ENCODE measurements around the gene TSPAN9.

The TSPAN9 gene

GRCh38 chr12:3033539-3033867 is 43.7 kb upstream of the TSPAN9 start:
- no peak overlapping the region for H3K27ac ChIP-seq (ENCODE audit: low read depth, low read length)
- no peak overlapping the region for H2BK120ac ChIP-seq (ENCODE audit: low read depth, low read length)
- no peak overlapping the region for H2BK15ac ChIP-seq (replicated peaks; ENCODE audit: low read depth)
- no peak overlapping the region for H2BK5ac ChIP-seq (ENCODE audit: low read length)
- H3K56ac ChIP-seq (ENCODE audit: low read length) = no peak overlapping the region
- H4K8ac ChIP-seq (ENCODE audit: low read depth, low read length) = no peak overlapping the region
- no peak overlapping the region for H3K4me2 ChIP-seq (ENCODE audit: low read length)
- no peak overlapping the region for H3K9ac ChIP-seq (ENCODE audit: low read length)
- H3K79me2 ChIP-seq (ENCODE audit: control insufficient read depth, insufficient read depth, low read length) = no peaks in the 10 kb centered on the region
- DNase-seq = no peak
- H3K79me1 ChIP-seq (ENCODE audit: low read length) = peaks cover 3% of the 10 kb centered on the region
- H3K4me1 ChIP-seq (ENCODE audit: control insufficient read depth, low read depth, low read length) = no peaks in the 10 kb centered on the region
- H3K23ac ChIP-seq (ENCODE audit: low read length) = no peak overlapping the region
- no peak overlapping the region for H2AK5ac ChIP-seq (ENCODE audit: low read length)
- H3K4ac ChIP-seq (ENCODE audit: low read depth, low read length) = no peak overlapping the region
- no peak overlapping the region for H3K18ac ChIP-seq (ENCODE audit: low read length)
- no peaks in the 10 kb centered on the region for H3K27me3 ChIP-seq (ENCODE audit: insufficient read depth, low read length, poor library complexity)
- H4K5ac ChIP-seq (ENCODE audit: low read length) = no peak overlapping the region
- H3K4me3 ChIP-seq (ENCODE audit: low read length) = no peak overlapping the region
- peaks cover 12% of the 10 kb centered on the region for H3K36me3 ChIP-seq (ENCODE audit: control insufficient read depth, insufficient read depth, low read length)
- WGBS (ENCODE audit: extremely low coverage, insufficient coverage, low lambda C conversion rate) = no CpG with 5 or more reads among the region's 8 CpGs

GRCh38 chr12:3034067-3034750 is 43.0 kb upstream of the TSPAN9 start:
- Histone ChIP-seq H2BK5ac (ENCODE audit: low read length) (no peak overlapping the region), H3K27me3 (ENCODE audit: insufficient read depth, low read length, poor library complexity) (no peaks in the 10 kb centered on the region), H4K8ac (ENCODE audit: low read depth, low read length) (no peak overlapping the region), H3K36me3 (ENCODE audit: control insufficient read depth, insufficient read depth, low read length) (peaks cover 12% of the 10 kb centered on the region), H2BK120ac (ENCODE audit: low read depth, low read length) (no peak overlapping the region), H3K4me3 (ENCODE audit: low read length) (no peak overlapping the region), H3K27ac (ENCODE audit: low read depth, low read length) (no peak overlapping the region), H3K56ac (ENCODE audit: low read length) (no peak overlapping the region), H3K79me2 (ENCODE audit: control insufficient read depth, insufficient read depth, low read length) (no peaks in the 10 kb centered on the region), H3K9ac (ENCODE audit: low read length) (no peak overlapping the region), H2AK5ac (ENCODE audit: low read length) (no peak overlapping the region), H3K4me2 (ENCODE audit: low read length) (no peak overlapping the region), H3K79me1 (ENCODE audit: low read length) (peaks cover 3% of the 10 kb centered on the region), H2BK15ac (replicated peaks; ENCODE audit: low read depth) (no peak overlapping the region), H4K5ac (ENCODE audit: low read length) (no peak overlapping the region), H3K18ac (ENCODE audit: low read length) (no peak overlapping the region), H3K4me1 (ENCODE audit: control insufficient read depth, low read depth, low read length) (no peaks in the 10 kb centered on the region), H3K4ac (ENCODE audit: low read depth, low read length) (no peak overlapping the region), H3K23ac (ENCODE audit: low read length) (no peak overlapping the region)
- peak; percentile 88 for DNase-seq
- WGBS (ENCODE audit: extremely low coverage, insufficient coverage, low lambda C conversion rate) = no CpG with 5 or more reads among the region's 10 CpGs

DNA sequence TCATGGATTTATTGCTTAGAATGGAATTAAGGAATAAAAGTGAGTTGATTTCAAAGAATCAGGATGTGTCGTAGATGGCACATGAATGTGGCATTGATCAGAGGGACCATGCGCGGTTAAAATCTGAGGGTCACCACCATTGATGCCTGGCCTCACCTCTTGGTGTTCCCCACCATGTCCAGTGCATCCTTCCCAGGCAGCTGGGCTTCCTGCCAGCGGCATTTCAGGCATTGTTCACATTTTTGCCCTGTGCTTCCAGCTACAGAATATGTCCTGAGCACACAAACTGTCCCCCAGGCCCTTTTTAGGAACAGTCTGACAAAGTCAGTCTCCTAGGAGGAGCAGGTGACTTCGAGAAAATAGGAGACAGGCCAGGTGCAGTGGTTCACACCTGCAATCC is 42.0 kb upstream of the TSPAN9 start:
- Histone ChIP-seq H3K4ac (ENCODE audit: low read depth, low read length) (no peak overlapping the region), H3K27me3 (ENCODE audit: insufficient read depth, low read length, poor library complexity) (no peaks in the 10 kb centered on the region), H2AK5ac (ENCODE audit: low read length) (no peak overlapping the region), H3K79me2 (ENCODE audit: control insufficient read depth, insufficient read depth, low read length) (no peaks in the 10 kb centered on the region), H3K9ac (ENCODE audit: low read length) (no peak overlapping the region), H2BK5ac (ENCODE audit: low read length) (no peak overlapping the region), H3K18ac (ENCODE audit: low read length) (no peak overlapping the region), H3K27ac (ENCODE audit: low read depth, low read length) (no peak overlapping the region), H3K56ac (ENCODE audit: low read length) (no peak overlapping the region), H3K79me1 (ENCODE audit: low read length) (peaks cover 2% of the 10 kb centered on the region), H4K8ac (ENCODE audit: low read depth, low read length) (no peak overlapping the region), H3K23ac (ENCODE audit: low read length) (no peak overlapping the region), H3K36me3 (ENCODE audit: control insufficient read depth, insufficient read depth, low read length) (peaks cover 12% of the 10 kb centered on the region), H4K5ac (ENCODE audit: low read length) (no peak overlapping the region), H3K4me2 (ENCODE audit: low read length) (no peak overlapping the region), H3K4me1 (ENCODE audit: control insufficient read depth, low read depth, low read length) (no peaks in the 10 kb centered on the region), H2BK15ac (replicated peaks; ENCODE audit: low read depth) (no peak overlapping the region), H3K4me3 (ENCODE audit: low read length) (no peak overlapping the region), H2BK120ac (ENCODE audit: low read depth, low read length) (no peak overlapping the region)
- 100% methylated on average over 1 of the region's 5 CpGs for WGBS (ENCODE audit: extremely low coverage, insufficient coverage, low lambda C conversion rate)
- DNase-seq = no peak

DNA sequence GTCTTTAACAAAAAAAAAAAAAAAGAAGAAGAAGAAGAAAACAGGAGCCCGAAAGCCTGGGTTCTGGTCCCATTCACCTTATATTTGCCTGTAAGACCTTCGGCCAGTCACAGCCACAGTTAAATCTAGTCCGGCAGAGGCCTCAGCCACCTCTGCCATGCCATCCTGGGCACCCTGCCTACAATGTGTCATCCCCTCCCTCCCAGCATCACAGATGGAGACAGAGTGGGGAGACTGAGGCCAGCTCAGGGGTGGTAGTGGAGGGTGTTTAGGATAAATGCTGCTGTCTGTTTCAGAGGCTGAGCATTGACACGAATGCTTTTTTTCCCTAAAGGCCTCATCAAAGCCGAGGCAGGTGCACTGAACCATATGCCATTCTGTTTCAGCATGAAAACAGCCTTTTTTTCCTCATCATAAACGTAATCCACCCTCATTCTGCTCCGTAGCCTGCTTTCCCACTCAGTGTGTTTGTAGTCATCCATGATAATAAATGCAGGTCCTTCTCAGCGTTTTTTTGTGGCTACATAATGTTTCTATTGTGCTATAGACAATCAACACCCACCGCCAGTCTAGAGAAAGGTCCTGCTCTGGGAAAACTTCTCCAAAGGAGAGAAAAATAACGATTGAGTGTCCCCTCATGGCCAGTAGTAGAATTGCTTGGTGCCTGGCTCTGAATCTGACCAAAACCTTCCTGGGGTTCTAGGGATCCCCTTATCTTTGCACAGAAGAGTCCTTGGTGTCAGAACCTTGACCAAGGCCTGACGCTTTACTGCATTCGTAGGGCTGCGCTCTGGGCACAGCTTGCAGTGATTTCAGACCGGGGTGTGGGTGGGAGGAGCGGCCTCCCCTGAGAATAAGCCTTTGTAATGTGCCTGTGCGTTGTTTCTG is 41.1 kb upstream of the TSPAN9 start:
- Histone ChIP-seq H3K27ac (ENCODE audit: low read depth, low read length) (no peak overlapping the region), H2BK15ac (replicated peaks; ENCODE audit: low read depth) (no peak overlapping the region)

GRCh38 chr12:3036901-3037600 is 40.1 kb upstream of the TSPAN9 start:
- no peak overlapping the region for H2BK5ac ChIP-seq (ENCODE audit: low read length)
- H2AK5ac ChIP-seq (ENCODE audit: low read length) = no peak overlapping the region
- no peak overlapping the region for H2BK15ac ChIP-seq (replicated peaks; ENCODE audit: low read depth)
- H3K79me1 ChIP-seq (ENCODE audit: low read length) = peaks cover 2% of the 10 kb centered on the region
- WGBS (ENCODE audit: extremely low coverage, insufficient coverage, low lambda C conversion rate) = no CpG with 5 or more reads among the region's 12 CpGs
- no peak overlapping the region for H3K18ac ChIP-seq (ENCODE audit: low read length)
- no peaks in the 10 kb centered on the region for H3K79me2 ChIP-seq (ENCODE audit: control insufficient read depth, insufficient read depth, low read length)
- no peaks in the 10 kb centered on the region for H3K27me3 ChIP-seq (ENCODE audit: insufficient read depth, low read length, poor library complexity)
- H3K56ac ChIP-seq (ENCODE audit: low read length) = no peak overlapping the region
- H3K4me1 ChIP-seq (ENCODE audit: control insufficient read depth, low read depth, low read length) = no peaks in the 10 kb centered on the region
- no peak overlapping the region for H3K23ac ChIP-seq (ENCODE audit: low read length)
- H3K4ac ChIP-seq (ENCODE audit: low read depth, low read length) = no peak overlapping the region
- no peak overlapping the region for H3K4me3 ChIP-seq (ENCODE audit: low read length)
- no peak overlapping the region for H3K9ac ChIP-seq (ENCODE audit: low read length)
- H3K36me3 ChIP-seq (ENCODE audit: control insufficient read depth, insufficient read depth, low read length) = peaks cover 6% of the 10 kb centered on the region
- no peak overlapping the region for H4K5ac ChIP-seq (ENCODE audit: low read length)
- H2BK120ac ChIP-seq (ENCODE audit: low read depth, low read length) = no peak overlapping the region
- H3K4me2 ChIP-seq (ENCODE audit: low read length) = no peak overlapping the region
- DNase-seq = no peak
- no peak overlapping the region for H3K27ac ChIP-seq (ENCODE audit: low read depth, low read length)
- H4K8ac ChIP-seq (ENCODE audit: low read depth, low read length) = no peak overlapping the region

More for the DNA sequence above, 41.1 kb upstream of the TSPAN9 start:
- no peak overlapping the region for H4K5ac ChIP-seq (ENCODE audit: low read length)
- no peak overlapping the region for H3K18ac ChIP-seq (ENCODE audit: low read length)
- H3K79me1 ChIP-seq (ENCODE audit: low read length) = peaks cover 2% of the 10 kb centered on the region
- H3K79me2 ChIP-seq (ENCODE audit: control insufficient read depth, insufficient read depth, low read length) = no peaks in the 10 kb centered on the region
- no peak overlapping the region for H2BK5ac ChIP-seq (ENCODE audit: low read length)
- H3K36me3 ChIP-seq (ENCODE audit: control insufficient read depth, insufficient read depth, low read length) = peaks cover 10% of the 10 kb centered on the region
- no peak for DNase-seq
- H3K56ac ChIP-seq (ENCODE audit: low read length) = no peak overlapping the region
- no peak overlapping the region for H3K4me2 ChIP-seq (ENCODE audit: low read length)
- no peak overlapping the region for H3K4me3 ChIP-seq (ENCODE audit: low read length)
- H2AK5ac ChIP-seq (ENCODE audit: low read length) = no peak overlapping the region
- no CpG with 5 or more reads among the region's 16 CpGs for WGBS (ENCODE audit: extremely low coverage, insufficient coverage, low lambda C conversion rate)
- H4K8ac ChIP-seq (ENCODE audit: low read depth, low read length) = no peak overlapping the region
- no peak overlapping the region for H3K9ac ChIP-seq (ENCODE audit: low read length)
- no peak overlapping the region for H2BK120ac ChIP-seq (ENCODE audit: low read depth, low read length)
- no peak overlapping the region for H3K4ac ChIP-seq (ENCODE audit: low read depth, low read length)
- H3K27me3 ChIP-seq (ENCODE audit: insufficient read depth, low read length, poor library complexity) = no peaks in the 10 kb centered on the region
- H3K4me1 ChIP-seq (ENCODE audit: control insufficient read depth, low read depth, low read length) = no peaks in the 10 kb centered on the region
- no peak overlapping the region for H3K23ac ChIP-seq (ENCODE audit: low read length)
